HG02970 (cell line): ENCODE data around the gene STK10.
"Not testable (repeated sequence)": the region's sequence is repeated elsewhere in the genome, so short reads cannot be mapped to it uniquely, and the experiment has no call there.

Source experiments
- ATAC-seq: cut with Tn5 transposase; IDR thresholded peaks from one replicate; pipeline ENCODE4 v1.9.1; 2021; ENCODE audit warnings: mild to moderate bottlenecking, moderate library complexity, moderate number of reproducible peaks; ENCODE audit not compliant: unreplicated experiment, low FRiP score

STK10 gene

DNA sequence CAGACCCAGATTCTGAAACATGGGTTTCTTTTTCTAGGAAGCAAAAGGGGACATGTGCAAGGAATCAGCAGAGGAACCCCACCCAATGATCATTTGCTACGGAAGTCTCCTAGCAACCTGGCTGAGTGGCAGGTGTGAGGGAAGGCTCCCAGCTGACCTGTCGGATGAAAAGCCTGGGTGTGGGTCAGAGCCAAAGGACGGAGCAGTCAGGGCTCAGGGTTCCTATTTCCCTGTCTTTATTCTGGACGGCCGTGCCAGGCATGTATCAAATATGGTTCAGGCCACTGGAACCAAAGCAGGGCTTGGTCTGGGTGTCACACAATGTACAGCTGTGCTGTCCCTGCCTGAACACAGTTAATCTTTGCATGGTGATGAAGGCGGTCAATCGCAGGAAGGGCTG, 20.1 kb downstream of the STK10 start:
- ATAC-seq, result no peak

DNA sequence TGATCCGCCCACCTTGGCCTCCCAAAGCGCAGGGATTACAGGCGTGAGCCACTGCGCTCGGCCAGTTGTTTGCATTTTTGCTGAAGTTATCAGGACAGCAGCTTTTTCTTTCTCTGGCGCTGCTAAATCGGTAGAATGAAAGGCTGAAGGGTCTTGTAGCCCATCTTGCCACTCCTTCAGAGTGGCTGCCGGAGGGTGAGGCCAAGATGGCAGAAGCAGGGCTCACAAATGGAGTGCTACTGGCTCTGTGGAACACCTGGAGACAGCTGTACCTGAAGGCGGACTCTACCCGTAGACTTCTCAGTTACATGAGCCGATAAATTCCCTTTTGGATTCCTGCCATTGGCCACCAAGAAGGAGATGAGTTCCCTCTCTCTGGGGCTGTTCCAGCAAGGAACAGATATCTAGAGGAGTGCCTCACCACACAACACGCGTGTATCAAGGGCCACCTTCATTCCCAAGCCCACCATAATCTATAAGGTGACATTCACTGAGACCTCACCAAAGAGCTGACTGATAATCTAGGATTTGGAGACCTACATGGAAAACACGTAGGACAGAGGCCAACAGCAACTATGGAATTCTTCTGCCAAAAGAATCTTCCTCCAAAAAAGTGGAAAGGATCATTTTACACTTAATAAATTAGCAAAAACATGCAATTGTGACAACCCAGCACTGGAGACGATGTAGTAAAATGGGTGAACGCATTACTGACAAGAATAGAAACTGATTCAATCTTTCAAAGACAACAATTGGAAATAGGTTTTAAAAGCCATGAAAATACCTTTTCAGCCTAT, 21.8 kb downstream of the STK10 start:
- no peak for ATAC-seq

DNA sequence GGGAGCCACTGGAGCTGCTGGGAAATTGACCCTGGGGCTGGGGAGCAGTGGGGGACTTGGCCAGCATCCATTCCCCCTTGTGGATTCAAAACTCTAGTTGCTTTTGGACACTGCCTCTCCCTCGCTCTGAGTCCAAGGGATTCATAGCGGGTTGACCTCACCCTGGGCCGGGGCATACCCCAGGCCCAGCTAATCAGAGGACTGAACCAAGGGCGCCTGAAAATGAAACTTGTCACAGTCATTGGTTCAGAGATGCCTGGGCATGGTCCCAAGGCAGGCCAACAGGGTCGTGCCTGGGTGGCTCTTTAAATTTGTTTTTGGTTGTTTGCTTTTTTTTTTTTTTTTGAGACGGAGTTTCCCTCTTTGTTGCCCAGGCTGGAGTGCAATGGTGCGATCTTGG, 22.6 kb downstream of the STK10 start:
- no peak for ATAC-seq

DNA sequence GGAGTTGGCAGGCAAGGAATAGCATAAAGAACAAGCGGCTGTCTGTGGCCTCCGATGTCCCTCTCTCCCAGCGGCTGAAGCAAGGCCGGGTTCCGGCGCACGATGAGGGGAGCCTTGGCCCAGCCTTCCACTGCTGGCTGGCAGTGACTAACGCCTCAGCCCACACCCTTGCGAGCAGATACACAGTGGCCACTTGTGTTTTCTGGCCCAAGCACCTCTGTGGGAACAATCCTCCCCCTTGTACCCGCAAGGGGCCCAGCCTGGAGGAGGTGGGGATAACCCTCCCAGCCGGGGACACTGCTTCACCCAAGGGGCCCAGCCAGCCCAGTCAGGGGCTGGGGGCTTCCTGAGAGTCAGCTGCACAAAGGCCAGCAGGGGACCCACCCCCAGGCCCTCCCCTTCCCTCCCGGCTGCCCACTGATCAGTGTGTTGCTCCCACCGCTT, 23.2 kb downstream of the STK10 start:
- no peak for ATAC-seq

DNA sequence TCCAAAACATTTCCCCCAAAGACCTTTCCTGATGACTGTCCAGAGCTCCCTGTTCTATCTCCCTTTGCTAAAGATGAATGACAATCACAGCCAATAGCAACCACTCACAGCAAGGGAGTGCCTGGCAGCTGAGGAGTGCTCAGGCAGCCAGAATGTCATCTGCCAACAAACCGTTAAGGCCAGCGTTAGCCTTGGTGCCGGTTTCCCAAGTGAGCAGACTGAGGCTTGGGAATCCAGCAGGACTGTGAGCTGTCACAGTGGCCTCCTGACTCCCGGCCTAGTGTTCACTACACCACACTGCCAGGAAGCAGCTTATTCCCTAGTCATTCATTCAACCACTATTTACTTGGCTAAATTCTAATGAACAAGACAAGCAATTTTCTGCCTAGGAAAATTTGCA, 24.7 kb downstream of the STK10 start:
- no peak for ATAC-seq

DNA sequence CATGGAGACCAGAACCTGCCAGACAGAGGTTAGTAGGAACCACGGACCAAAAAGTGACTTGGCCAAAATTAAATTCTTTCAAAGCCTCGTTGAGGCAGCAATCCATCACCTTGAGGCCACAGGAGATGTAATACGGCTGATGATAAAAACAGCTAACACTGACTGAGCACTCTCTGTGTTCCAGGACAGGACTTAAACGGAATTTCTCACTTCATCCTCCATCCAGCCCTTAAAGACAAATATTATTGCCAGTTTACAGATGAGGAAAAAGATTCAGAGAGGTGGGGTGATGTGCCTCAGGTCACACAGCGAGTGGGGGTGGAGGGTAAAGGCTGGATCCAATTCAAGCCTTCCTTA, 25.1 kb downstream of the STK10 start:
- ATAC-seq, result no peak

DNA sequence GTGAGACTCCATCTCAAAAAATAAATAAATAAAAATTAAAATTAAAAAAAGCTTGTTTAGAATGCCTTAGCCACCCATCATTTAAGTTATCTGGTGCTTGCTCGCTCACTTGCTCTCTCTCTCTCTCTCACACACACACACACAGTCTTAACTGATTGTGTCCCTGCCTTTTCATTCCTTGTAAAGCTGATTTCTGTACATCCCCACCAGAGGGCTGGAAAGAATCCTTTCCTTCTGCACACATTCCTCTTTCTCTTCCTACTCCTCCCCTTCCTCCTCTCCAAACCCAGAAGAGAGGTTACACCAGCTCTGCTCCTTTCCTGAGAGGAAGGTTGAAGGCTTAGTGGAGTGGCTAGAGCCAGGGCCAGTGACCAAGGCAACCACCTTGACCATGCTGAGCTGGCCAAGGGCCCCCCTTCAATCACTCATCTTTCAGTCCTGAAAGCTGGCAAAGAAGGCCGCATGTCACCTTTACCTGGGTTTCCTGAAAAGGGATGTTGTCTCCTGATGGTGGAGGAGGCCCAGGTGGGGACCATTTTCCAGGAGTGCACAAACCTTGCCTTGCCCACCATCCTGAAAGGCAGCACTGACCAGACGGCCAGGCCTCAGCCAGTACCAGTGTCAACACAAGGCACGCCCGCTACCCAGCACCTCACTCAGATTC, 25.6 kb downstream of the STK10 start:
- ATAC-seq, result no peak

DNA sequence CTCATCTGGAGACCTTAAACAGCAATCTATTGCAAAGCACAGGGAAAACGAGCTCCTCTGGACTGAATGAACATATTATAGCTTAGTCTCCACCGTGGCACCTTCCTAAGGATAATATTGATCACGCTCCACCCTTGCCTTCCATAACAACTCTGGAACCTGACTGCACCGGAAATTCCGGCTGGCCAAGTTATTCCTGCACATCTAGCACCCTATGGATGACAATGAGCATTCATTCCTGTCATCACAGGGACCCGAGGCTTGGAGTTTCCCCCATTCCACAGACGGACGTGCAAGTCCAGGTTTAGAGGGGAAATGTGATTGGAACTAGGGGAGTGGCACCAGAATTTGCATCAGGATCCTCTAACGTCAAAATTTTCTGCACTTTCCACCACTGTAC, 27.5 kb downstream of the STK10 start:
- no peak for ATAC-seq

DNA sequence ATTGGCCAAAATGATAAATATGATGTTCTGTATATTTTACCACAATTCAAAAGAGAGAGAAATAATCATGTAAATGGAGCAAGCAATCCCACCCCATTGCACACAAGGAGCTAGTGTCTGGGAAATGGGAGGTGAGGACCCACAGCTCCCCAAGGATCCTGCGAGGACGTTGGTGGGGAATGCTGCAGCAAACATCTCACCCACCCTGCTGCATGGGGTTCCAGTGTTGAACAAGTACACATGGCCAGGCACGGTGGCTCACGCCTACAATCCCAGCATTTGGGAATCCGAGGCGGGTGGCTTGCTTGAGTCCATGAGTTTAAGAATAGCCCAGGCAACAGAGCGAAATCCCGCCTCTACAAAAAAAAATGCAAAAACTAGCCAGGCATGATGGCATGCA, 29.0 kb downstream of the STK10 start:
- ATAC-seq, result no peak

DNA sequence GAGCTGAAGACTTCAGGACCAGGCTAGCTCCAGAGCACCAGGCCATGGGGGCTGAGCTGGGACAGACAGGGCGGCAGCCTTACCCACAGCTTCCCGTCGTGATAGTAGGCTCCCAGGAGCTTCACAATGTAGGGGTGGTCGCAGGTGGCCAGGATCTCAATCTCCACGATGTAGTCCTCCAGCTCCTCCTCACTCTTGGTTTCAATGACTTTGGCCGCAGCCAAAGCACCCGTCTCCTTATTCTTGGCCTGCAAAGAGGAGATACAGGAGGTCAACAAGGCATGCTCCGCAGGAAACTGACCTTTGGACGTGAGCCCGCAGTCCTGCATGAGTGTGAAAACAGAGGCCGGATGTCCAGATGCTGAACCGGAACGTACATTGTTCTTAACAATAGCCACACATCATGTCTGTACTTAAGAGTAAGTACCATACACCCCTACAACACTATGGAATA, 31.5 kb downstream of the STK10 start:
- no peak for ATAC-seq

DNA sequence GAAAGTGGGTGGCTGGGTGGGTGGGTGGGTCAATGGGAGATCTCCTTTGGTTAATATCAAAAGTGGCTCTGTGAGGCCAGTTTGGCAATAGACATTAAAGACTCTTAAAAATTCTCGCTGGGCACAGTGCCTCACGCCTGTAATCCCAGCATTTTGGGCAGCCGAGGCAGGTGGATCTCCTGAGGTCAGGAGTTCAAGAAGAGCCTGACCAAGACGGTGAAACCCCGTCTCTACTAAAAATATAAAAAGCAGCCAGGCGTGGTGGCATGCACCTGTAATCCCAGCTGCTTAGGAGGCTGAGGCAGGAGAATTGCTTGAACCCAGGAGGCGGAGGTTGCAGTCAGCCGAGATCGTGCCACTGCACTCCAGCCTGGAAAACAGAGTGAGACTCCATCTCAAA, 32.9 kb downstream of the STK10 start:
- not testable (repeated sequence) for ATAC-seq

DNA sequence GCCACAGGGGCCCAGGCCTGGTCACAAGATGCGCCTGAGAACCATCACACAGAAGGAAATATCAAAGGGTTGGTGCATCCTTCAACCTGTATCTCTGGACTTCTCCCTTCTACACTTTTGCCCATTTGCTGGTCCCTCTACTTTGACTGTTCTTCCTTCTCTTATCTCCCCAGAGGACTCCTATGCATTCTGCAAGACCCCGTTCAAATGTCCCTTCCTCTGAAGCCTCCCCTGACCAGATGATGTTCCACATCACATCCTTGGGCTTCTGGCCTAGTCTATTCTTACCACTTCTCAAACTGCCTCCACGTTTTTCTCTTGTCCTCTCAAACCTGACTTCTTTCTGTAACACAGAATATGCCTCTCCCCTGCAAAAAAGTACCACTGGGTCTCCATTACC, 34.3 kb downstream of the STK10 start:
- no peak for ATAC-seq

DNA sequence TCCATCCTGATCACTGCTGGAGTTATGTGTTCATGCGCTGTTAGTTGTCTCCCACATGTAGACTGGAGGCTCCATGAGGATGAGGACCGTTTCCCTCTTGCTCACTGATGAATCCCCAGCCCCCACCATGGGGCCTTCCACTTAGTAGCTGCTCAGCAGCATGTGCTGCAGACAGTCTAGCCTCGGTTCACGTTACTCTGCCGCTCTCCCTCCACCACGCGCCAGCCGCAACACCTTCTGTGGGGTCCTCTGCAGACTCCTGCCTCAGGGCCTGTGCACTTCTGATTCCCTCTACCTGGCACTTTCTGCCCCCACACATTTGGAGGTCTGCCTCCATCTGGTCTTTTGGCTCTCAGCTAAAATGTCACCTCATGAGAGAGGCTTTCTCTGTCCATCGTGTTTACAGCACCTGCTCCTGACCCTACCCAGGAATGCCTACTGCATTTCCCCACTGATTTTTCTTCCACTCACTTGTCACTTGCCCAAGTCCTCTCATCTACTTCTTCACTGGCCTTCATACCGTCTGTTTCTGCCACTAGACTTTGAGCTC, 36.3 kb downstream of the STK10 start:
- ATAC-seq, result no peak

DNA sequence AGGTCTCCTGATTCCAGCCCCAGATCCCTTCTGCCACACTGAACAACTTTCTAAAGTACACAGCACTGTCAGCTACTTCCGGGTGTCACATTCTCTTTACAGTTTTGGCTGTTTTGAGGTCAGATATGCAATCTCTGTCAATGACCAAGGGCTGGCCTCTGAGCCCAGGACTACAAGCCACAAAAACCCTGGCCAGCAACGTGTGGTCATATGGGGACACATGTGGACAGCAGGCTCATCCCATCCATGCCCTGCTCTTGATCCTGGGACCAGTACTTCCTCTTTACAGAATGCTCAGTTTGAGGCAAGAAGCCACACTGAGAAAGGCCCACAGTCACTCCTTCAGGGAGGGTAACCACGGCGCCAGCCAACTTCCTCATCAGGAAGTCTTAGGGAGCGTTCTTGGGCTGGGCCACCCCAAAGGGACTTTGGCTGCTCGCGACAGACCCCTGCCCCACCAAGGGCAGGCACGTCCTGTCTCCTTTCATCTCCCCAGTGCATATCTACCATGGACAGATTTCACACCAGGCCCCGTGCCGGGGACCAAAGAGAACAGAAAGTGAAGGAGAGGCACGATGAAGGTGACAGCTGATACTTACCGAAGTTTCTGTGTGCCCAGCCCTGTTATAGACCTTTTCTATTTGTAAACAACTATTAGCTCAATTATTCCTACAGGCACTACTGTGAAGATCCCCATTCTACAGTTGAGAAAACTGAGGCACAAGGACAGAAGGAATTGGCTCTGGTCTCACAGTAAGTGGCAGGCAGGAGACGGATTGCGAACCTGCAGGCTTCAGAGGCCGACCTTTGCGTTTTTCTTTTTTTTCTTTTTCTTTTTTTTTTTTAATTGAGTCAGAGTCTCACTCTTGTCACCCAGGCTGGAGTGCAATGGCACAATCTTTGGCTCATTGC, 37.3 kb downstream of the STK10 start:
- ATAC-seq, result peak; percentile 49

DNA sequence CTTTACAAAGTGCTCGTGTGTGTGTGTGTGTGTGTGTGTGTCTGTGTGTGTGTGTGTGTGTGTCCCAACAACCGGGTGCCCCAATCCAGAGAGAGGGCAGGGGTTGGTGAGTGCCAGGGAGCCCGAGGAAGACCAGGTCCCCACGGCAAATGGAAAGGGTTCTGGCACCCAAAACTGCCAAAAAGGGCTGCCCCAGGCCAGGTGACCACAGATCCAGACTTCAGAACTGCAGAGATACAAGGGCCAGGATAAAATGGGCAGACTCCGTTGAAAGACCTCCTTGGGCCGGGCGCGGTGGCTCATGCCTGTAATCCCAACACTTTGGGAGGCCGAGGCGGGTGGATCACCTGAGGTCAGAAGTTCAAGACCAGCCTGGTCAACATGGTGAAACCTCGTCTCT, 38.5 kb downstream of the STK10 start:
- ATAC-seq, result not testable (repeated sequence)

DNA sequence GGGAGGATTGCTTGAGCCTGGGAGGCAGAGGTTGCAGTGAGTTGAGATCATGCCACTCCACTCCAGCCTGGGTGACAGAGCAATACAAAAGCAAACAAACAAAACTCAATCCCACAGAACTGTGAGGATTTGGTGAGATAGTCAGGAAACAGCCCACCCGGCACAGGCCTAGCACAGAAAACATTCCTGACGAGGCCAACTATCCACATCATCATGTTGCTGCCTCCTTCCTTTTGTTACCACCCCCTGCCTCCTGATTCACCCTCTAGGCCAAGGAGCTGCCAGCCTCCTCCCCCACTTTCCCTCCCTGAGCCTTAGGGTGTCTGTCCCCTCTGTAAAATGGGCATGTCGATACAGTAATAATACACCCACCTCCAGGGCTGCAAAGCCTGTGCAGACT, 39.0 kb downstream of the STK10 start:
- no peak for ATAC-seq

DNA sequence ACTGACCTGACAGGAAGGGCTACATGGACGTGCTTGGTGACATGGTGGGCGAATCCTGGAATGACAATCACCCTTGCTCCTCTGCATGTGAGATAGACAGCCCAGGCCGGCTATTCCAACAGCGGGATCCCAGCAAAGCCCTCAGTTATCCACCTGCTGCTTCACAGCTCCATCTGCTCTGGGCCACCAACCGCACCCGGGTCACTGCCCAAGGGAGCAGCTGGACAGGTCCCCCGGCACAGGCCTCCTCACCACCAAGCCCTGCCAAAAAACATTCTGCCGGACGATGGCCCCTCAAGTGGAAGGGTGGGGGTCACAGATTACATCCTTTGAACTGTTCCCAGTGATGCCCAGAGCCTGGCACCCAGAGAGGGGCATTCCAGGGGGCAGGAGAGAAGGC, 39.6 kb downstream of the STK10 start:
- no peak for ATAC-seq

DNA sequence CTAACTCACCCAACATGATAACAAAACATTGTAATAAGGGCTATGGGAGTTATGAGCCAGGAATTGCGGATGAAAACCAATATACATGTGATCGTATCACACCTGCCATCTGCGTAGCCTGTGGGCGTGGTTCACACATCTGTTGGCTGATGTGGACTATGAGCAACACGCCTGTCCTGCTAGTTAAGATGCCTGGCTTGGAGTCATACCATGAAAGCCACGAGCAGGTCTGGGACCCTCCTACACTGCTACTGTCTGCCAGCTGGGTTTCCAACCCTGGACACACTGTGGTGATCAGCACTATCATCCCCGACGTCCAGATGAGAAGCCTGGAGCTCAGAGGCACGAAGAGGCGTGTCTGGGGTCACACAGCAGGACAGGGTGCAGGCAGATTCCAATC, 40.2 kb downstream of the STK10 start:
- no peak for ATAC-seq

DNA sequence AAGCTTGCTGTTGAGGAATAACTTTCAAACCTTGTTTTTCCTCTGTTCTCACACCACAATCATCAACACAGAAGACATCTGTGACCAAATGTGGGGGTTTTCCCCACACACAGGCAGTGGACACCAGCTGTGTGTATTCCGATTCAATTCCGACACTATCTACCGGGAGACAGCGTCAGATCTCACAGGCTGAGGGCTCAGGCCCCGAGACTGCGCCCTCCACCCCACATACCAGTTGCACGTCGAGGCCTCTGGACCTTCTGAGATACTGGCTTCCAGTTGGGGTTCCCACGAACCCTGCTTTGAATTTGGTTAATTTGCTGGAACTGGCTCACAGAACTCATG, 41.3 kb downstream of the STK10 start:
- no peak for ATAC-seq

DNA sequence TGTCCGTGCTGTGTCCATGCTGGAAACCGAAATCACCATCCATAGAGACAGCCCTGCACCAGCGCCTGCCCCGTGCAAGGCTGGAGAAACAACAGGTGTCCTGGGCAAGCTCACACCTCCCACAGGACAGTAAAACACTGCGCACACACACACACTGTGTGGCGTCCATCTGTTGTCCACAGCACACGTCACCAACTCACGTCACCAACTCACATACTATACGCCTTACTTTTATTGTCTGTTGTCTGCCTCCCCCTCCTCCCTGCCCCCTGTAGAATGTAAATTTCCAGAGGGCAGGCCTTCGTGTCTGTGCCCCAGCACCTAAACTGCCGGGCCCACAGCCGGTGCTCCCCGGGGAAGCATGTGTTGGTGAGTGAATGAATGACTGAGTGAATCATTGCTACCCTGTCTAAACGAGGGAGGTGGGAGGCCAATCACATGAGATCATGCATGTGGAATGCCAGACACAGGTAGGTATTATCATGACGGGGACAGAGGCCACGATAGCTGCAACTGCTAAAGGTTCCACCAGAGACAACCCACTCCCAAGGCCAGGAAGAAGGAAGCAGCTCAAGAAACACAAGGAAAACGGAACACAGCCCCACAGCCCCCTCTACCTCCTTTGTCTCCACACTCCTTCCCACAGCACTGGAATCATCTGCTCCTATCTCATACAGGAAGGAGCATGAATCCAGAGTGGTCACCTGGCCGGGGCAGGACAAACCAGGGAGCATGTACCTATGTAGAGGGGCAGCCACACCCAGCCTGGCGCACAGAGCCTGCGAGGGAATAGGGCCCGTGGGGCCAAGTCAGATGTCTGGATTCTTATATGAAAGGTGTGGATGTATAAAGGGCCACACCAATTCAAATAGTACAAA, 41.9 kb downstream of the STK10 start:
- ATAC-seq, result no peak
